HG03354 (cell line): Measurements from ENCODE around the gene EXOC6B.

ENCODE experiments used
- ATAC-seq: cut with Tn5 transposase; IDR thresholded peaks from one replicate; pipeline ENCODE4 v1.9.1; 2021; ENCODE audit warnings: mild to moderate bottlenecking; ENCODE audit not compliant: unreplicated experiment, poor library complexity, severe bottlenecking

The EXOC6B gene

GRCh38 chr2:72415781-72416475 is 409.9 kb downstream of the EXOC6B start:
- no peak for ATAC-seq

- ATAC-seq, result no peak
Measured at GRCh38 chr2:72415241-72415661, 410.6 kb downstream of the EXOC6B start.

- ATAC-seq, result no peak
Measured at GRCh38 chr2:72414137-72414760, 411.6 kb downstream of the EXOC6B start.

- no peak for ATAC-seq
Measured at GRCh38 chr2:72413716-72414115, 412.1 kb downstream of the EXOC6B start.

- no peak for ATAC-seq
Measured at GRCh38 chr2:72412214-72412613, 413.6 kb downstream of the EXOC6B start.

GRCh38 chr2:72399879-72400278 is 426.0 kb downstream of the EXOC6B start:
- no peak for ATAC-seq

GRCh38 chr2:72395096-72395495 is 430.7 kb downstream of the EXOC6B start:
- ATAC-seq, result no peak

- no peak for ATAC-seq
Measured at GRCh38 chr2:72394541-72395070, 431.2 kb downstream of the EXOC6B start.

- no peak for ATAC-seq
Measured at GRCh38 chr2:72389447-72389846, 436.4 kb downstream of the EXOC6B start.

GRCh38 chr2:72388263-72388662 is 437.6 kb downstream of the EXOC6B start:
- ATAC-seq, result no peak

- no peak for ATAC-seq
Measured at GRCh38 chr2:72386288-72386687, 439.5 kb downstream of the EXOC6B start.

GRCh38 chr2:72378753-72379348 is 447.0 kb downstream of the EXOC6B start:
- no peak for ATAC-seq

- no peak for ATAC-seq
Measured at GRCh38 chr2:72367530-72368225, 458.2 kb downstream of the EXOC6B start.

- no peak for ATAC-seq
Measured at GRCh38 chr2:72363406-72363805, 462.4 kb downstream of the EXOC6B start.

GRCh38 chr2:72362733-72363132 is 463.1 kb downstream of the EXOC6B start:
- ATAC-seq, result no peak

GRCh38 chr2:72361521-72361920 is 464.3 kb downstream of the EXOC6B start:
- no peak for ATAC-seq

- no peak for ATAC-seq
Measured at GRCh38 chr2:72361042-72361441, 464.8 kb downstream of the EXOC6B start.

- ATAC-seq, result no peak
Measured at GRCh38 chr2:72350852-72351251, 475.0 kb downstream of the EXOC6B start.

GRCh38 chr2:72349016-72349415 is 476.8 kb downstream of the EXOC6B start:
- ATAC-seq, result no peak

- no peak for ATAC-seq
Measured at GRCh38 chr2:72347081-72347480, 478.8 kb downstream of the EXOC6B start.
